Ascending aorta (tissue), 2 donors: ENCODE data around the gene ACSL6. TPM values are rescaled to one million over a fixed set of nuclear protein-coding genes. Genes with fewer than 3 reads are reported as not detected.

Experiments used
- DNase-seq, 2 donors: peaks; one replicate each; pipeline ENCODE4 v3.0.0-alpha.2; 2019; ENCODE audit warnings: low spot score in 2 of 2
- H3K27ac ChIP-seq, 2 donors: fragments of 200-600 bp; sonication (generic); one replicate each; pipeline ENCODE4 v1.5.1; 2016 to 2017; ENCODE audit warnings: mild to moderate bottlenecking in 1 of 2
- H3K27me3 ChIP-seq: fragments of 200-600 bp; sonication (generic); one replicate; pipeline ENCODE4 v1.5.1; 2017
- H3K36me3 ChIP-seq, 2 donors: fragments of 200-600 bp; sonication (generic); one replicate each; pipeline ENCODE4 v1.5.1; 2016
- H3K4me1 ChIP-seq, 2 donors: fragments of 200-600 bp; sonication (generic); one replicate each; pipeline ENCODE4 v1.5.1; 2016 to 2017; ENCODE audit warnings: mild to moderate bottlenecking in 1 of 2
- H3K4me3 ChIP-seq, 2 donors: fragments of 200-600 bp; sonication (generic); one replicate each; pipeline ENCODE4 v1.5.1; 2016 to 2017; ENCODE audit warnings: mild to moderate bottlenecking in 1 of 2
- H3K9me3 ChIP-seq, 2 donors: fragments of 200-600 bp; sonication (generic); one replicate each; pipeline ENCODE4 v1.5.1; 2016
- intact Hi-C: fragments of 100-400 bp; cut with DNase I; formaldehyde crosslinking; loops from one replicate; pipeline ENCODE4 v1.15.1; 2023
- total RNA-seq: library from RNA; depleted of rRNA; stranded (reverse); fragments of >200 nt; gene quantifications from one replicate; pipeline ENCODE4 v1.1.0, GENCODE V29; 2016
- TF ChIP-seq, protein P1 (sequence below), 3 experiments: fragments of 200-600 bp in 2 of 3; fragments of 450-650 bp in 1 of 3; sonication (generic) in 2 of 3; IDR thresholded peaks; one replicate each; pipeline ENCODE4 v1.5.1; 2016 to 2019; ENCODE audit warnings: antibody characterized with exemption in 3 of 3, mild to moderate bottlenecking in 1 of 3, moderate library complexity in 1 of 3

Gene ACSL6
- total RNA-seq, 1 donor from 2014 or later, result 7.6 TPM

DNA sequence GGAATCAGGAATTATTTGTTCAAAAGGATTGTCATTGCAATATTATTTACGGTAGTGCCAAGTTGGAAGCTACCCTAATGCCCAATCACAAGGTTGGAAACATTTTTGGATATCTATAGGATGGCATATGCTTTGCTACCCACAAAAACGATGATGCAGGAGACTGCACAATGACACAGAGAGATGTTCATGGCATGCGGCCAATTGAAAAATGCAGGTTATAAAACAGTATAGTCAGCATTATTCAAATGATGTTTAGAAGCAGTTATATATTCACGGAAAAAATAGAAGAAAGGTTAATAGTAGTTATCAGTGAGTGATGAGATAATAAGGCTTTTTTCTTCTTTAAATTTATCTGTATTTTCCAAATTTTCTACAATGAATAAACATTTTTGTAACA, 5.9 kb upstream of the ACSL6 start:
- Histone ChIP-seq H3K4me1 (no peaks in the 10 kb centered on the region), H3K9me3 (no peaks in the 10 kb centered on the region), H3K27me3 (no peaks in the 10 kb centered on the region), H3K4me3 (no peak overlapping the region), H3K27ac (no peak overlapping the region), H3K36me3 (no peaks in the 10 kb centered on the region)
- intact Hi-C loops, result no loop called here
- DNase-seq, result no peak
- TF ChIP-seq, protein P1, sequence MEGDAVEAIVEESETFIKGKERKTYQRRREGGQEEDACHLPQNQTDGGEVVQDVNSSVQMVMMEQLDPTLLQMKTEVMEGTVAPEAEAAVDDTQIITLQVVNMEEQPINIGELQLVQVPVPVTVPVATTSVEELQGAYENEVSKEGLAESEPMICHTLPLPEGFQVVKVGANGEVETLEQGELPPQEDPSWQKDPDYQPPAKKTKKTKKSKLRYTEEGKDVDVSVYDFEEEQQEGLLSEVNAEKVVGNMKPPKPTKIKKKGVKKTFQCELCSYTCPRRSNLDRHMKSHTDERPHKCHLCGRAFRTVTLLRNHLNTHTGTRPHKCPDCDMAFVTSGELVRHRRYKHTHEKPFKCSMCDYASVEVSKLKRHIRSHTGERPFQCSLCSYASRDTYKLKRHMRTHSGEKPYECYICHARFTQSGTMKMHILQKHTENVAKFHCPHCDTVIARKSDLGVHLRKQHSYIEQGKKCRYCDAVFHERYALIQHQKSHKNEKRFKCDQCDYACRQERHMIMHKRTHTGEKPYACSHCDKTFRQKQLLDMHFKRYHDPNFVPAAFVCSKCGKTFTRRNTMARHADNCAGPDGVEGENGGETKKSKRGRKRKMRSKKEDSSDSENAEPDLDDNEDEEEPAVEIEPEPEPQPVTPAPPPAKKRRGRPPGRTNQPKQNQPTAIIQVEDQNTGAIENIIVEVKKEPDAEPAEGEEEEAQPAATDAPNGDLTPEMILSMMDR (IDR thresholded peaks at IDR 0.05), result no peak

DNA sequence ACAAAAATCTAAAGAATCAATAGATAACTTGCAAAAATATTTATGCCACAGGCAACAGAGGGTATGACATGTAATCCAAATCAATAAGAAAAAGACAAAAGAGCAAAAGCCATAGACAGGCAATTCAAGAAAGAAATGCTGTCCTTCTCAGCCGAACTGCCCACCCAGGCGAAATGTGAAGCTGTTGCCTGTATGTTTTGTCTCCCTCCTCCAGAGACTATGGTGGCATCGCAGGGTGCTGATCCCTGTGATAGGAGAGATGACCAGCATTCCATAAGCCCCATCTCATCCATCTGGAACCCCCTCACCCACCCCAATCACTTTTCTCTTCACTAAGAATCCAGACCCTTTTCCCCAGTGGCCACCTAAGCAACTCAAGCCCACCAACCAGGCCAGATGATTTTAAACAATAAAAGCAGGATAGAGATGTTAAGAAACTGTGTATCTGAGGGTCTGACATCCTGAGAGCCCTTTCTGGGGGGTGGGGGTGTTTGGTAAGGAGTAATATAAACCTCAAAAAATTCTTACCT, 5.3 kb upstream of the ACSL6 start:
- H3K27ac ChIP-seq, result no peak overlapping the region
- intact Hi-C loops, result no loop called here
- no peak overlapping the region for H3K4me3 ChIP-seq
- peaks cover 0 to 2% of the 10 kb centered on the region in 2 donors for H3K4me1 ChIP-seq
- H3K27me3 ChIP-seq, result no peaks in the 10 kb centered on the region
- no peaks in the 10 kb centered on the region for H3K36me3 ChIP-seq
- peak in 1 of 2 donors; percentile 33 for DNase-seq
- TF ChIP-seq, protein P1 (IDR thresholded peaks at IDR 0.05), result no peak
- no peaks in the 10 kb centered on the region for H3K9me3 ChIP-seq

GRCh38 chr5:132013711-132014110, 2.3 kb upstream of the ACSL6 start:
- intact Hi-C loops, result no loop called here
- DNase-seq, result no peak
- Histone ChIP-seq H3K27ac (no peak overlapping the region), H3K27me3 (peaks cover 7% of the 10 kb centered on the region), H3K36me3 (no peaks in the 10 kb centered on the region), H3K4me3 (no peak overlapping the region), H3K9me3 (no peaks in the 10 kb centered on the region), H3K4me1 (peaks cover 5 to 7% of the 10 kb centered on the region in 2 donors)
- TF ChIP-seq, protein P1 (IDR thresholded peaks at IDR 0.05), result no peak

DNA sequence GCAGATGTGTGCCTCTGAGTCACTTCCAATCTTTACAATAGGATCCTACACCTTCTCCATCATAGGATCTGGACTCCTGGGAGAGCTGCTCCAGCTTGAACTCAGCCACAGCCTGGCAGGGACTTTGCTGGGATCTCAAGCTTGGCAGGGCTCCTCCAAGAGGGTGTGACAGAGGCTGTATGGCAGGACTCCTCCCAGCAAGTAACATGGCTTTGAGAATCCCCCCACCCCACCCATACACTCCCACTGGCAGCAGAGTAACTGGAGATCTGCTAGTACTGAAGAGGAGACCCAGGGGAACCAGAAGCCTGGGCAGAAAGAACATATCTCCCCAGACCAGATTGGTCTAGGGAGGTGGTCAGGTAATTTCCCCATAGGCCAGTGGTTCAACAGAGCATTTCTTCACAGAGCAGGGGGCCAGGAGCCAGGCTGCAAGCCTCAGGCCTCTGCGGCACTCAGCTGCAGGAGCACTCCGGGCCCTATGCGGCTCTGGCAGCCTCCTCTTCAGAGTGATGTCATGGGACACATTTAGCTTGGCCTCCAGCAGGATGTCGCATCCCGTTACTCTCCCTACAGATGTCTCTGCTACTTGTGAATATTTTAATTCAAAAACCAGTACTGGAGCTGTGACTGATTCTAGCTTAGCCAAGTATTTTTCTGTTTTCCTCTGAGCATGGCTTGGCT, 1.7 kb upstream of the ACSL6 start:
- H3K27ac ChIP-seq, result no peak overlapping the region
- no peaks in the 10 kb centered on the region for H3K9me3 ChIP-seq
- no peaks in the 10 kb centered on the region for H3K36me3 ChIP-seq
- H3K4me3 ChIP-seq, result no peak overlapping the region
- peak in 1 of 2 donors; percentile 49 for DNase-seq
- H3K4me1 ChIP-seq, result peaks cover 5 to 7% of the 10 kb centered on the region in 2 donors
- intact Hi-C loops, result no loop called here
- TF ChIP-seq, protein P1 (IDR thresholded peaks at IDR 0.05), result no peak
- peaks cover 7% of the 10 kb centered on the region for H3K27me3 ChIP-seq

DNA sequence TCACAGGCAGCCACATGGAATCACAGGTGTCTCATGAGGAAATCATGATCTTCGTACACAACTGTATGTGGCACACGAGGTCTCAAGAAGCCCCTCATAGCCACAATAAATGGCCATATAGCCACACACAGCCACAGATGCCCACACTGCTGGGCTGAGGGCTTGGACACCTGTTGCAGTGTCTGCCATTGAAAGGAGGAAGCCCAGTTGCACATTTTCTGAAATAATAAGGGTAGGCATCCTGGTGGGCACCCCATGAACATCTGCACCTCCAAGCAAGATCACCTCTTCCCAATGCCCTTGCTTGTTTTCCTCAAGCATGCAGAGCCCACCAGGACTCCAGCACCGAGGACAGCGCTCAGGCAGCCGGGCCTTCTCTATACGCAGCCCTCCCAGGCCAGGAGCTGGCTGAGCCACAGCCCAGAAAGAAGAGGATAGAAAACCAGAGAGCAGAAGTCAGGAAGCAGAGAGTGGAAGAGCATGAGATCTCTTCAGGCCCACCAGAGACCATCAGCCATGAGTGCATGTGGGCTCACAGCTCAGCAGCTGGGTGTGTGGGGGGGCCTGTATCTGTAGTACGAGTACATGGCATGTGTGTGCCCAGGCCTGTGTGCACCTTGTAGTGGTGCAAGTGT, 1.0 kb upstream of the ACSL6 start:
- intact Hi-C loops, result no loop called here
- Histone ChIP-seq H3K4me1 (peaks cover 5 to 7% of the 10 kb centered on the region in 2 donors), H3K36me3 (no peaks in the 10 kb centered on the region), H3K9me3 (no peaks in the 10 kb centered on the region), H3K4me3 (peak overlapping the region in 1 of 2 donors; percentile 69), H3K27ac (no peak overlapping the region), H3K27me3 (peaks cover 7% of the 10 kb centered on the region)
- peak in 1 of 2 donors; percentile 62 for DNase-seq
- TF ChIP-seq, protein P1 (IDR thresholded peaks at IDR 0.05), result no peak
